Esophagus squamous epithelium (tissue), 4 donors: ENCODE measurements around the gene RBX1.

Experiments
- CTCF ChIP-seq, 6 experiments: fragments of 450-650 bp in 4 of 6; fragments of 200-600 bp in 2 of 6; sonication (generic) in 2 of 6; IDR thresholded peaks; one replicate each; pipeline ENCODE4 v1.5.1; 2016 to 2019; ENCODE audit warnings: antibody characterized with exemption in 6 of 6, mild to moderate bottlenecking in 4 of 6, moderate library complexity in 4 of 6
- POLR2A ChIP-seq, 4 donors: fragments of 450-650 bp; IDR thresholded peaks; one replicate each; pipeline ENCODE4 v1.6.1; 2017; ENCODE audit warnings: antibody characterized with exemption in 4 of 4, mild to moderate bottlenecking in 4 of 4, moderate library complexity in 3 of 4

DNA sequence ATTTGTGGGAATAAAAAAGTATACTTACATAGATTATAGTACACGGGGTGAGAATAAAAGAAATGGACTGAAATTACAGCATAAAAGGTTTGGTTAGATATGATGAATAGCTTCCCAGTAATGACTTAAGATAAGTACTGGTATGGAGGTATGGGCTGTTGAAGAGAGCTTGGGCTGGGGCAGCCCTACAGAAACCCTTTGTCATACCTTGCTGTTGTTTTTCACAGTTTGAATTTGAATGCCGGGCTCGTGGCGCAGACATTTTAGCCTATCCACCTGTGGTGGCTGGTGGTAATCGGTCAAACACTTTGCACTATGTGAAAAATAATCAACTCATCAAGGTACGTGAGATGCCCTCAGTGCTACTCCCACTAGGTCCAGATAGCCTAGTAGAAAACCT is 42.3 kb upstream of the RBX1 start:
- TF ChIP-seq CTCF (IDR thresholded peaks at IDR 0.05) (no peak), POLR2A (IDR thresholded peaks at IDR 0.05) (no peak)
